NCI-H2171 (cell line): ENCODE results near the gene PRPSAP1.
"Not testable (repeated sequence)": the region's sequence is repeated elsewhere in the genome, so short reads cannot be mapped to it uniquely, and the experiment has no call there.

Source experiments
- DNase-seq: peaks from one replicate; lab custom pipeline; 2025; lab: John Stamatoyannopoulos, UW

Gene PRPSAP1

GRCh38 chr17:76359375-76359774 lies 5.7 kb upstream of the PRPSAP1 start:
- no peak for DNase-seq

- DNase-seq, result no peak
Observed at GRCh38 chr17:76357597-76358158, 4.0 kb upstream of the PRPSAP1 start.

- no peak for DNase-seq
Observed at GRCh38 chr17:76356803-76357456, 3.2 kb upstream of the PRPSAP1 start.

GRCh38 chr17:76354747-76355310 lies 1.1 kb upstream of the PRPSAP1 start:
- no peak for DNase-seq

- DNase-seq, result no peak
Observed at GRCh38 chr17:76354317-76354729, 607 bp upstream of the PRPSAP1 start.

GRCh38 chr17:76353004-76353598 lies 615 bp downstream of the PRPSAP1 start:
- DNase-seq, result no peak

- DNase-seq, result no peak
Observed at GRCh38 chr17:76351526-76352071, 2.1 kb downstream of the PRPSAP1 start.

- DNase-seq, result no peak
Observed at GRCh38 chr17:76350463-76350862, 3.3 kb downstream of the PRPSAP1 start.

GRCh38 chr17:76346936-76347335 lies 6.8 kb downstream of the PRPSAP1 start:
- not testable (repeated sequence) for DNase-seq

GRCh38 chr17:76345377-76345974 lies 8.2 kb downstream of the PRPSAP1 start:
- no peak for DNase-seq

GRCh38 chr17:76343106-76343505 lies 10.6 kb downstream of the PRPSAP1 start:
- no peak for DNase-seq

- no peak for DNase-seq
Observed at GRCh38 chr17:76341301-76341700, 12.4 kb downstream of the PRPSAP1 start.

- DNase-seq, result no peak
Observed at GRCh38 chr17:76337413-76337777, 16.3 kb downstream of the PRPSAP1 start.

- DNase-seq, result no peak
Observed at GRCh38 chr17:76336756-76337412, 16.8 kb downstream of the PRPSAP1 start.

- no peak for DNase-seq
Observed at GRCh38 chr17:76335716-76336381, 17.9 kb downstream of the PRPSAP1 start.

- DNase-seq, result no peak
Observed at GRCh38 chr17:76333673-76334505, 19.8 kb downstream of the PRPSAP1 start.

- DNase-seq, result no peak
Observed at GRCh38 chr17:76331083-76331482, 22.6 kb downstream of the PRPSAP1 start.

GRCh38 chr17:76329664-76330063 lies 24.1 kb downstream of the PRPSAP1 start:
- DNase-seq, result no peak

- DNase-seq, result no peak
Observed at GRCh38 chr17:76327696-76328095, 26.0 kb downstream of the PRPSAP1 start.

- no peak for DNase-seq
Observed at GRCh38 chr17:76326306-76326705, 27.4 kb downstream of the PRPSAP1 start.

GRCh38 chr17:76318586-76318985 lies 35.1 kb downstream of the PRPSAP1 start:
- DNase-seq, result no peak
